ENCODE data around the gene TMEM259.

TMEM259 gene

DNA sequence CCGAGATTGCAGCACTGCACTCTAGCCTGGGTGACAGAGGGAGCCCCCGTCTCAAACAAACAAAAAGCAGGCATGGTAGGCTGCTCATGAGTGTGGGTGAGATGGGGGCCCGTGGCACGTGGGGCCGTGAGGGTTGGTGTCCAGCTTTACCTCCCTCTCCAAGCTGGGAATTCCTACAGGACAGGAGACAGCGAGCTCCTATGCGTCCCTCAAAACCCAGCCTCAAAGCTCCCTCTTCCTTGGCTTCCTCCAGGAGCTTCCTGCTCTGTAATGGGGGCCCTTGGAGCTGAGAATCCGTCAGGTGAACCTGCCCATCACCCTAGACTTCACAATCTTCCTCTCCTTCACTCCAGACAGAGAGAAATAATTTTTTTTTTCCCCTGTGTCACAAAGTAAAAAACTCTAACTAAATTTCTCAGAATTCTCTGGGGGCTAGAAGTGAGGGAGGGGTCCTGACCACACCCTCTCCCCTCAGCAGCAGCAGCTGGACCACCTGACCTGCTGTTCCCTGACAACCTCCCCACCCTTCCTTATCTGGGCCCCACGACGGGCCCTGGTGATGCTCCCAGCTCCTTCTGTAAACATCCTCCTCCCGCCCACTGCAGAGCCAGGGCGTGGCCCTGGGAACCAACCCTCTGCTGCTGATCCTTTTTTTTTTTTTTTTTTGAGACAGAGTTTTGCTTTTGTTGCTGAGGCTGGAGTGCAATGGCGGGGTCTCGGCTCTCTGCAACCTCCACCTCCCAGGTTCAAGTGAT is 58.9 kb downstream of the TMEM259 start:
- peak; percentile 83 for DNase-seq (ENCODE audit: low spot score)

DNA sequence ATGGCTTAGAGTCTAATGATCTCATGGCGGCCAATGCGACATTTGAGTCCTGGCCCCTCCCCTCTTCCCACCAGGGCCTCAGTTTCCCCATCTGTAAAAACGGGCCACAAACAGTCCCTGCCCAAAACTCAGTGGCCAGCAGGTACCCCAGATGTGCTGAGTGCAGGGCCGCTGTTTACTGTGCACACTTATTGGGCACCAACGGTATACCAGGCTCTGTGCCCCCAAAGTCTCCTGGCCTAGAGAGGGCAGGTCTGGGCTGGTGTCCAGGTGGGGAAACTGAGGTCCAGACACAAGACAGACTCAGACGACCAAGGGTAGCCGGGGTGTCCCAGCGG is 60.4 kb downstream of the TMEM259 start:
- no peak for DNase-seq (ENCODE audit: low spot score)

DNA sequence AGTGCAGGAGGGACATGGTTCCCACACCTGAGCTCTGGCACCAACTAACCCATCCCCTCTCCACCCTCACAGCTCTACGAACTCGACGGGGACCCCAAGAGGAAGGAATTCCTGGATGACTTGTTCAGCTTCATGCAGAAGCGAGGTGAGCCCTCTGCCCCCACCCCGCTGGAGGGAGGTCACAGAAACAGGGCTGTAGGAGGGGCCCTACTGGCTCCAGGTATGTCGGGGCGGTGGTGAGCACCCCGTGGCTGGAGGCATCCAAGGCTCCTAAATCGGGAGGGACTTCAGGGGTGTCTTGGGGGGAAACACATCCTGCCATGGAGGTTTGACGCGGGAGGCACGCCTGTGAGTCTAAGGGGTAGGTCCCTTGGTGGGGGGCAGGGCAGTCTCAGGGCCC is 60.9 kb downstream of the TMEM259 start:
- no peak for DNase-seq (ENCODE audit: low spot score)

Data from AG20443 (cell line).